Measurements from ENCODE around the gene GCH1.

GCH1 gene, protein sequence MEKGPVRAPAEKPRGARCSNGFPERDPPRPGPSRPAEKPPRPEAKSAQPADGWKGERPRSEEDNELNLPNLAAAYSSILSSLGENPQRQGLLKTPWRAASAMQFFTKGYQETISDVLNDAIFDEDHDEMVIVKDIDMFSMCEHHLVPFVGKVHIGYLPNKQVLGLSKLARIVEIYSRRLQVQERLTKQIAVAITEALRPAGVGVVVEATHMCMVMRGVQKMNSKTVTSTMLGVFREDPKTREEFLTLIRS

DNA sequence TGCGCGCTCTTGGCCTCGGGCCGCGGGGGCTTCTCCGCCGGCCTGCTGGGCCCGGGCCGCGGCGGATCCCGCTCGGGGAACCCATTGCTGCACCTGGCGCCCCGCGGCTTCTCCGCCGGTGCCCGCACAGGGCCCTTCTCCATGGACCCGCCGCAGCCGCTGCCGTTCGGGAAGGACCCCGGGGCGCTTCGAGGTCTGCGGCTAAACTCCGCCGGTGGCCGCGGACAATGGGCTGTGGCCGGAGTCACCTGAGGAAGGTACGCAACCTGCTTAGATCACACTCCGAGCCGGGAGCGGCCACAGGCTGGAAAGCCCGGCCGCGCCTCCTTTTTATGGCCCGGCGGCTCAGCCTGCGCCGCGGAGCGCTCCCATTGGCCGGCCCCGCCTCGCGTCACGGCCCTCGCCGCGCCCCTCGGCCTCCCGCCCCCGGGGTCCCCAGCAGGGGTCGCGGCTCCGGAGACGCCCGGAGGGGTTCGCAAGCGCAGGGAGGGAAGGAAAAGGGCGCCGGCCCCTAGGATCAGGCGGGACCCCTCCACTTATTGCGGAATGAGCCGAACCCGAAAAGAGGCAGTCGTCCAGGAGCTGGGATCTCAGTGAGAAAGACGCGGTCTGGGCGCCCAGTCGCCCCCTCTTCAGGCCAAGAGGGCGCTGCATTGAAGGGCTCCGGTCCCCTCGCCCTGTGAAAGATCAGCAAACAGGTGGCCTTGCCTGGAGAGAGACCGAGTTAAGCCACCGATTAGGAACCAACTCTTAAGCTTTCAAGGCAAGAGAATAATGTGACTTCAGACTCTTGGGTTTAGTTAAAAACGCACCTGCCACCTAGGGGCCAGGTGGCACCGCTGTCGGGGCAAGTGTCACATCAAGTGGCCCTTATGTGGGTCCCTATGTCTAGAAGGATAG lies at the start of gene GCH1:
Gene GCH1 (minus strand): TSS at position 306 of the 900 bp plus-strand sequence. CDS start 163 bp downstream, at position 143.
- Histone ChIP-seq H3K36me3 (ENCODE audit: insufficient read depth, low read length) (no peaks in the 10 kb centered on the region), H3K4me1 (ENCODE audit: insufficient read depth, low read length) (peaks cover 5% of the 10 kb centered on the region; the same call in 1 of the 2 replicates), H3K9ac (ENCODE audit: low read depth, low read length) (peak within 1 kb of the TSS; percentile 88), H3K9me3 (ENCODE audit: control insufficient read depth, insufficient read depth, low read length) (no peaks in the 10 kb centered on the region)

DNA sequence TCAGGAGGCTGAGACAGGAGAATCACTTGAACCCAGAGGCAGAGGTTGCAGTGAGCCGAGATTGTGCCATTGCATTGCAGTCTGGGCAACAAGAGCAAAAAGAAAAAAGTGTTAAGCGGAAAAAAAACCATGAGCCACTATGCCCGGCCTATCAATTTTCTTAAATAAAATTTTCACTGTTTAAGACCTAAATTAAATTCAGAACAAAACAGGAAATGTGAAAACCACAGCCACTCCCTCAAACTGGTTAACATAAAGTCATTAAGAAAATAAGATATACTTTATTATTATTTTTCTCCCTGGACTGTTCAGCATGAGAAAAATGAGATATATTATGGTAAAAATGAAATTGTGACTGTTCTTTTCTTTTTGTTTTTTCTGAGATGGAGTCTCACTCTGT lies 44.6 kb upstream of the GCH1 start:
- H3K36me3 ChIP-seq (ENCODE audit: insufficient read depth, low read length), result peaks cover 14% of the 10 kb centered on the region
- H3K4me1 ChIP-seq (ENCODE audit: insufficient read depth, low read length), result no peaks in the 10 kb centered on the region
- no peak overlapping the region for H3K9ac ChIP-seq (ENCODE audit: low read depth, low read length)
- H3K9me3 ChIP-seq (ENCODE audit: control insufficient read depth, insufficient read depth, low read length), result no peaks in the 10 kb centered on the region; the same call in 1 of the 2 replicates

DNA sequence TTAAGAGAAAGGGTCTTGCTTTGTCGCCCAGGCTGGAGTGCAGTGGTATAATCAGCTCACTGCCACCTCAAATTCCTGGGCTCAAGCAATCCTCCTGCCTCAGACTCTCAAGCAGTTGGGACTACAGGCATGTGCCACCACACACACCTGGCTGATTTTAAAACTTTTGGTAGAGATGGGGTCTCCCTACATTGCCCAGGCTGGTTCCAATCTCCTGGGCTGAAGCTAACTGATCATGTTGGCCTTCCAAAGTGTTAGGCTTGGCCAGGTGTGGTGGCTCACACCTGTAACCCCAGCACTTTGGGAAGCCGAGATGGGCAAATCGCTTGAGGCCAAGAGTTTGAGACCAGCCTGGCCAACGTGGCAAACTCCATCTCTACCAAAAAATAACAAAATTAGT lies 43.9 kb upstream of the GCH1 start:
- no peaks in the 10 kb centered on the region for H3K4me1 ChIP-seq (ENCODE audit: insufficient read depth, low read length)
- no peaks in the 10 kb centered on the region; the same call in 1 of the 2 replicates for H3K9me3 ChIP-seq (ENCODE audit: control insufficient read depth, insufficient read depth, low read length)
- H3K9ac ChIP-seq (ENCODE audit: low read depth, low read length), result no peak overlapping the region
- peaks cover 15% of the 10 kb centered on the region for H3K36me3 ChIP-seq (ENCODE audit: insufficient read depth, low read length)

DNA sequence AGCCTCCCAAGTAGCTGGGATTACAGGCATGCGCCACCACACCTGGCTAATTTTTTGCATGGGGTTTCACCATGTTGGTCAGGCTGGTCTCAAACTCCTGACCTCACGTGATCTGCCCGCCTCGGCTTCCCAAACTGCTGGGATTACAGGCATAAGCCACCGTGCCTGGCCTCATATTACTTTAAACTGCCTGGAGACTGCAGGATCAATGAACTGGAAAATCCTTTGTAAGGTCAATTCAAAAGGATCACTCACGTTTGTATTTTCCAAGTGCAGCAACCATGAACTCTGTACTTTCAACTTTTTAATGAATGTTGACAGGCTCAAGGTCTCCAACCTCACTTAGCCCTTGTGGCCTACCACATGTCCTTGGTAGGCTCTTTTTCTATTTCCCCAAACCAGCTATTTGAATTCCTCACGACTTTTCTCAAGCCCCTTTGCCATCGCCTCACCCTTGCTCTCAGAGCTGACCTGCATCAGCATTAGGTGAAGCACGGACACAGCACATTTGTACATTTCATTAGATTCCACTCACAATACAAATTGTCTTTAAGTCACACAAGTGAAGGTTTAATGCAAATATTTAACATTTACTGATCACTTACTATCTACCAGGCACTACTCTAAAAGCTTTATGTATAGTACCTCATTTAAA lies 42.2 kb upstream of the GCH1 start:
- no peaks in the 10 kb centered on the region for H3K4me1 ChIP-seq (ENCODE audit: insufficient read depth, low read length)
- no peaks in the 10 kb centered on the region; the same call in 1 of the 2 replicates for H3K9me3 ChIP-seq (ENCODE audit: control insufficient read depth, insufficient read depth, low read length)
- H3K36me3 ChIP-seq (ENCODE audit: insufficient read depth, low read length), result peaks cover 20% of the 10 kb centered on the region
- H3K9ac ChIP-seq (ENCODE audit: low read depth, low read length), result no peak overlapping the region

DNA sequence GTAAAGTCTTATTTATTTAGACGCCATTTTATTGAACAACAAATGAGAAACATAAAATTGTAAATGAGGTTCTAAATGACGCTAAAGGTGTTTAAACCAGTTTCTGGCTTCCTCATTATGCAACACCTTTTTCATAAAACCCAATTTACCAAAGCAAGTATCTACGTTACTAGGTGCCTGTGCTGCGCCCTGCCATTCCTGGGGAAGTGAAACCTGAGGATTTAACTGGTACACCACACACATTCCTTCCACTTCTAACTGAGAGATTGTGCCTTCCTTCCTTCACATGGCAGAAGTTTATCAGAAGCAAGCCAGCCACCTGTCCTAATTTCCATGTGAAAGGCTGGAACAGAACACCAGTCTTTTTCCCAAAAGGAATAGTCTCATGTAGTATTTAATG lies 40.3 kb upstream of the GCH1 start:
- H3K36me3 ChIP-seq (ENCODE audit: insufficient read depth, low read length), result peaks cover 22% of the 10 kb centered on the region
- H3K4me1 ChIP-seq (ENCODE audit: insufficient read depth, low read length), result no peaks in the 10 kb centered on the region
- H3K9ac ChIP-seq (ENCODE audit: low read depth, low read length), result no peak overlapping the region
- no peaks in the 10 kb centered on the region for H3K9me3 ChIP-seq (ENCODE audit: control insufficient read depth, insufficient read depth, low read length)

DNA sequence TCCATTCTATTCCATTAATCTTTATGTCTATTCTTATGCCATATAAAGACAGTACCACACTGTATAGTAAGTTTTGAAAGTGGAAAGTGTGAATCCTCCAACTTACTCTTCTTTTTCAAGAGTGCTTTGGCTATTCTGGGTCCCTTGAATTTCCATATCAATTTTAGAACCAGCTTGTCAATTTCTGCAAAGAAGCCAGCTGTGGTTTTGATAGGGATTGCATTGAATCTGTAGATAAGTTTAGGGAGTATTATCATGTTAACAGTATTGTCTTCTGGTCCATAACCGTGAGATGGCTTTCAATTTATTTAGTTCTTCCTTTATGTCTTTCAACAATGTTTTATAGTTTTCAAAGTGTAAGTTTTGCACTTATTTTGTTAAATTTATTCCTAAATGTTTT lies 34.2 kb upstream of the GCH1 start:
- no peaks in the 10 kb centered on the region for H3K4me1 ChIP-seq (ENCODE audit: insufficient read depth, low read length)
- H3K9me3 ChIP-seq (ENCODE audit: control insufficient read depth, insufficient read depth, low read length), result no peaks in the 10 kb centered on the region
- H3K36me3 ChIP-seq (ENCODE audit: insufficient read depth, low read length), result peaks cover 16% of the 10 kb centered on the region
- no peak overlapping the region for H3K9ac ChIP-seq (ENCODE audit: low read depth, low read length)

DNA sequence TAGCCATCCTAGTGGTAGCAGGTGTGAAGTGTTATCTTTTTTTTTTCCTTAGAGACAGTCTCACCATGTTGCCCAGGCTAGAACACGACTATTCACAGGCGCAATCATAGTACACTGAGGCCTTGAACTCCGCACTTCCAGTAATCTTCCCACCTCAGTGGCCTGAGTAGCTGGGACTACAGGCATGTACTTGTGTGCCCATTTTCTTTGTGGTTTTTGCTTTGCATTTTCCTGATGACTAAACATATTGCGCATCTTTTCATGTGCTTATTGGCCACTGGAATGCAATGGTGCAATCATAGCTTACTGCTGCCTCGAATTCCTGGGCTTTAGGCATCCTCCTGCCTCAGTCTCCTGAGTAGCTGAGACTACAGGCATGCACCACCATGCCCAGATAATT lies 33.3 kb upstream of the GCH1 start:
- no peaks in the 10 kb centered on the region for H3K4me1 ChIP-seq (ENCODE audit: insufficient read depth, low read length)
- H3K9me3 ChIP-seq (ENCODE audit: control insufficient read depth, insufficient read depth, low read length), result no peaks in the 10 kb centered on the region
- peaks cover 12% of the 10 kb centered on the region for H3K36me3 ChIP-seq (ENCODE audit: insufficient read depth, low read length)
- H3K9ac ChIP-seq (ENCODE audit: low read depth, low read length), result no peak overlapping the region

DNA sequence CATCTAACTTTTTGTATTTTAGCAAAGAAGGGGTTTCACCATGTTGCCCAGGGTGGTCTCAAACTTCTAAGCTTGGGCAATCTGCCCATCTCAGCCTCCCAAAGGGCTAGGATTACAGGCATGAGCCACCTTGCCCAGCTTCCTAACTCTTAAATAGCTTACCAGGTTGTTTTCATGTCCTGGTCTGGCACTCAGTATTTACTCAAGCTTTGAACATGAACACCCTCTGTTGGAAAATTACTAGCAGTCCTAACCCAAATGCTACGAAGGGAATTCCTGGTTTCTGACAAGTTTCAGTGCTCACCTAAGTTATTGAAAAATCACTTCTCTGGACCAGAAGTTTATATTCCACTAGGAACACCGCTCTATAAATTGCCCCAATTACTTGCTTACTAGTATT lies 32.5 kb upstream of the GCH1 start:
- Histone ChIP-seq H3K4me1 (ENCODE audit: insufficient read depth, low read length) (no peaks in the 10 kb centered on the region), H3K9me3 (ENCODE audit: control insufficient read depth, insufficient read depth, low read length) (no peaks in the 10 kb centered on the region), H3K9ac (ENCODE audit: low read depth, low read length) (no peak overlapping the region), H3K36me3 (ENCODE audit: insufficient read depth, low read length) (peaks cover 11% of the 10 kb centered on the region)

DNA sequence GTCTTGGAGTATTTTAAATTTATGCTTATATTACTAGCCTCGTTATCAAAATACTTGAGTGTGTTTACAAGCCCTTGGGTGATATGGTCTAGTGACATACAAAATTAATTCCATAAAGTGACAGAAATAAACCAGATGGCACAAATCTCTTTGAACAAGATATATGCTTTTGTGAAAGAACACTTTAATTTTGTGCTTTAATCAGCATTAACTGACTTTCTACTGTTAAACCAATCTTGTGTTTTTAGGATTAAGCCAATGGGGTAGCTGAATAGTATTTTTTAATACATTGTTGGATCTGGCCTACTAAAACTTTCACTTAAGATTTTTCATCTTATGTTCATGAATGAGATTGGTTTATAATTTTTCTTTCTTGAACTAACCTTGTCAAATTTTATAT lies 30.4 kb upstream of the GCH1 start:
- no peaks in the 10 kb centered on the region for H3K9me3 ChIP-seq (ENCODE audit: control insufficient read depth, insufficient read depth, low read length)
- H3K9ac ChIP-seq (ENCODE audit: low read depth, low read length), result no peak overlapping the region
- H3K36me3 ChIP-seq (ENCODE audit: insufficient read depth, low read length), result peaks cover 9% of the 10 kb centered on the region; the same call in 1 of the 2 replicates
- H3K4me1 ChIP-seq (ENCODE audit: insufficient read depth, low read length), result no peaks in the 10 kb centered on the region

DNA sequence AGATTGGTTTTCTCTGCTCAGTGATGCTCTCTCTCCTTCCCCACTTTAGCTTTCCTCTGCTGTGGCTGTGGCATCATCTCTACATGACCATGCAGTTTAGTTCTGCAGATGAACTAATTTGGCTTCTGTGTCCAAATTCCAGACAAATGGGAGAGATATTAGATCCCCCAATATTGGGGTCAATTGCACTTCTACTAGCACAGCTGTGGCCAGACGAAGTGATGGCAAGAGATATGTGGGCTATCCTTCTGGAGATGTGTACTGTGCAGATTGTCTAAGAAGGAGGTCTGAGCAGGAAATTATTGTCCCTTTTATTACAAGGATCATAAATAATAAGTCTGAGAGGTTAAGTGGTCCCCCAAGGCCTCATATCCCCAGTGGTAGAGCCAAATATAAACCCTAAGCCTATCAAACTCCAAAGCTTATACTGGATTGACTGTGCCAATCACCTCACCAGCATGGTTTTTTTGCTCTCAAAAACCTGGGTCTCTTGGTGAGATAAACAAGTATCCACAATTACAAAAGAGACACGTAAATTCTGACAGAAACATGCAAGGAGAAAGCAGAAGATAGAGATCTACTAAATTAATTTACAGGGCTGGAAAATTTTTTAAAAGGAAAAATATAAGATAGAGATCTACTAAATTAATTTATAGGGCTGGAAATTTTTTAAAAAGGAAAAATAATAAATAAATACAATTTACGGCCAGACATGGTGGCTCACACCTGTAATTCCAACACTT lies 29.1 kb upstream of the GCH1 start:
- H3K4me1 ChIP-seq (ENCODE audit: insufficient read depth, low read length), result no peaks in the 10 kb centered on the region
- no peak overlapping the region for H3K9ac ChIP-seq (ENCODE audit: low read depth, low read length)
- no peaks in the 10 kb centered on the region for H3K9me3 ChIP-seq (ENCODE audit: control insufficient read depth, insufficient read depth, low read length)
- peaks cover 9% of the 10 kb centered on the region; the same call in 1 of the 2 replicates for H3K36me3 ChIP-seq (ENCODE audit: insufficient read depth, low read length)

DNA sequence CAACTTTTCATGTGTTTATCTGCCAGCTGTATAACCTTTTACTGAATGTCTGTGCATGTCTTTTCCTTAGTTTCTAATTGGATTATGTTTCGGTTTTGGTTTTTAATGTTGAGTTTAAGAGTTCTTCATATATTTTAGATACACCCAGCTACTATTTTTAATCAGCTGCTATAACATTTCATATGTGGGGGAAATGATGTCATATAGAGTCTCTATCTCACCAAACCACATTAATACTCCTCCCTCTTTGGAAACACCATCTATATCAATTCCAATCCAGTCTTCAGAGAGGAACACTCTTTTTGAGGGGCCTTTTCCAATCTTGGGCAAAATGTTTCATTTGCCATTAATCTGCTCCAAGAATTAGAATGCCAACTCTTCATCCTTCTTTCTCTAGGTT lies 28.5 kb upstream of the GCH1 start:
- H3K9ac ChIP-seq (ENCODE audit: low read depth, low read length), result no peak overlapping the region
- H3K4me1 ChIP-seq (ENCODE audit: insufficient read depth, low read length), result no peaks in the 10 kb centered on the region
- peaks cover 6% of the 10 kb centered on the region; the same call in 1 of the 2 replicates for H3K36me3 ChIP-seq (ENCODE audit: insufficient read depth, low read length)
- H3K9me3 ChIP-seq (ENCODE audit: control insufficient read depth, insufficient read depth, low read length), result no peaks in the 10 kb centered on the region

DNA sequence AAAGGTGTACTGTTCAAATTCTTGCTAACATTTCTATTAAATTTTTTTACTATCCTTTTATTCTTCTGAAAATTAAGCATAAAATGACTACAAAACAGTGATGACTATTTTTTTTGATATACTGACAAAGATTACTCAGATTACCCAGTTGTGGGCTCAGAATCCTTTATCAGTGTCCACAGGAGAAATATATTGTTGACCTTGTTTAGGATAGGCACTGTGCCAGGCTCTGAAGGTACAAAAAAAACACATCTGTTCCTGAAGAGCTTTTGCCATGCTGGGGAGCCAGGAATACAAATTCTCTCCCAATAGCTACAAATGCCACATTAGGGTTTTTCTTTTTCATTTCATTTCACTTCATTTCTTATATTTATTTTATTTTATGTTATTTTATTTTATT lies 26.9 kb upstream of the GCH1 start:
- Histone ChIP-seq H3K9ac (ENCODE audit: low read depth, low read length) (no peak overlapping the region), H3K4me1 (ENCODE audit: insufficient read depth, low read length) (no peaks in the 10 kb centered on the region), H3K36me3 (ENCODE audit: insufficient read depth, low read length) (no peaks in the 10 kb centered on the region), H3K9me3 (ENCODE audit: control insufficient read depth, insufficient read depth, low read length) (no peaks in the 10 kb centered on the region)

DNA sequence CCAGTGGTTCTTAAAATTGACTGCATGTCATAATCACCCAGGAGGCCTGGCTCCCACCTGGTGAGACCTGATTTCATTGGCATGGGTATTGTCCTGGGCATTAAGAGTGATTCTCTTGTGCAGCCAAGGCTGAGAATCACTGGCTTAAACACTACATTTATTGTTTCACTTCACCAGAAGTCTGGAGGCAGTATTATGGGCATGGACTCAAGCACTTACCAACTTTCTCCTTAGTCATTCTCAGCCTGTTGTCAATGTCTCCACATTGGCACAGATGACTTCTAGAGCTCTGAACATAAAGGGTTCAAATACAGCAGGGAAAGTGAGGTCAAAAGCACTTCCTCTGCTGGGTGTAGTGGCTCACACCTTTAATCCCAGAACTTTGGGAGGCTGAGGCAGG lies 25.6 kb upstream of the GCH1 start:
- H3K9me3 ChIP-seq (ENCODE audit: control insufficient read depth, insufficient read depth, low read length), result no peaks in the 10 kb centered on the region
- no peak overlapping the region for H3K9ac ChIP-seq (ENCODE audit: low read depth, low read length)
- no peaks in the 10 kb centered on the region for H3K4me1 ChIP-seq (ENCODE audit: insufficient read depth, low read length)
- H3K36me3 ChIP-seq (ENCODE audit: insufficient read depth, low read length), result no peaks in the 10 kb centered on the region

DNA sequence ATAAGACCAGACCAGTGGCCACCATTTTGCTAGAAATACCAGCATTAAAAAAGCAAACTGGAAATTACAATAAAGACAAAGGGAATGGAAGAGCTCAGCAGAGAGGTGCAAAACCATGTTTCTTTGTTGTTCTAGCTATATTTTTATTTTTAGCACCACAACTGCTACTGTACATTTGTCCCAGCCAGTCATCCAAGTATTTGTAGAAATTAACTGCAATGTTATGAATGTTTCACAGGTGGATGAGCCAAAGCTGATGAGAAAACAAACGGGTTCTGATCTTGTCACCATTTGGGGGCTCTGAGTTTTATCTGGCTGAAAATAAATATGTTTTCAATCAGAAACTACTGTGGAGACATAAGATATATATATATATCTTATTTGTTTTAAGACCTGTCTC lies 24.9 kb upstream of the GCH1 start:
- no peaks in the 10 kb centered on the region for H3K4me1 ChIP-seq (ENCODE audit: insufficient read depth, low read length)
- no peaks in the 10 kb centered on the region for H3K9me3 ChIP-seq (ENCODE audit: control insufficient read depth, insufficient read depth, low read length)
- H3K9ac ChIP-seq (ENCODE audit: low read depth, low read length), result no peak overlapping the region
- no peaks in the 10 kb centered on the region for H3K36me3 ChIP-seq (ENCODE audit: insufficient read depth, low read length)
